Left renal cortex interstitium (tissue), 4 donors: Measurements from ENCODE around the gene CNGB1. TPM values are rescaled to one million over a fixed set of nuclear protein-coding genes. Genes with fewer than 3 reads are reported as not detected.
A peak's percentile ranks its signal among the peaks of the same experiment; 100 is the strongest.
"Not testable (repeated sequence)": the region's sequence is repeated elsewhere in the genome, so short reads cannot be mapped to it uniquely, and the experiment has no call there.

Experiments used
- DNase-seq, 4 donors: peaks; one replicate each; pipeline ENCODE4 v3.0.0-alpha.2; 2013; ENCODE audit warnings: low read depth in 4 of 4, low spot score in 2 of 4, missing footprints in 1 of 4
- polyA plus RNA-seq, 4 donors: library from polyadenylated mRNA; unstranded; fragments of 120-200 nt; gene quantifications; one replicate each; pipeline ENCODE4 v1.2.1, GENCODE V29; 2013; ENCODE audit not compliant: insufficient read length in 4 of 4

The CNGB1 gene
- polyA plus RNA-seq: under 1 TPM in 2 of 4 donors, not detected in 2; 0.03 to 0.08 TPM

GRCh38 chr16:57970970-57971369 is at the start of gene CNGB1:
Gene CNGB1 (minus strand): TSS chr16:57971128. CDS start chr16:57967286, 3,842 bp downstream.
- no peak for DNase-seq

- no peak for DNase-seq
Observed at GRCh38 chr16:58019866-58020538, 49.1 kb upstream of the CNGB1 start.

- DNase-seq: no peak
Observed at GRCh38 chr16:58018803-58019202, 47.9 kb upstream of the CNGB1 start.

- no peak for DNase-seq
Observed at GRCh38 chr16:58016840-58017446, 46.0 kb upstream of the CNGB1 start.

- DNase-seq: no peak
Observed at GRCh38 chr16:58013201-58013956, 42.5 kb upstream of the CNGB1 start.

- DNase-seq: no peak
Observed at GRCh38 chr16:58012481-58012880, 41.6 kb upstream of the CNGB1 start.

GRCh38 chr16:58011652-58012051 is 40.7 kb upstream of the CNGB1 start:
- DNase-seq: no peak

- DNase-seq: no peak
Observed at GRCh38 chr16:58010886-58011285, 40.0 kb upstream of the CNGB1 start.

GRCh38 chr16:58009856-58010416 is 39.0 kb upstream of the CNGB1 start:
- no peak for DNase-seq

GRCh38 chr16:58004736-58005135 is 33.8 kb upstream of the CNGB1 start:
- DNase-seq: not testable (repeated sequence)

- DNase-seq: no peak
Observed at GRCh38 chr16:58002936-58003335, 32.0 kb upstream of the CNGB1 start.

GRCh38 chr16:58002416-58002800 is 31.5 kb upstream of the CNGB1 start:
- DNase-seq: no peak

- DNase-seq: no peak
Observed at GRCh38 chr16:58001781-58002415, 31.0 kb upstream of the CNGB1 start.

GRCh38 chr16:58000706-58001676 is 30.1 kb upstream of the CNGB1 start, which contains the start of gene USB1:
Gene USB1 (plus strand): TSS chr16:58001407. CDS start chr16:58001484, 77 bp downstream.
- peak in 2 of 4 donors; percentile 55 to 78 for DNase-seq

- no peak for DNase-seq
Observed at GRCh38 chr16:57999971-58000705, 29.2 kb upstream of the CNGB1 start, which contains the start of gene ZNF319. Gene ZNF319 (minus strand): TSS chr16:58000672. CDS start chr16:57998265, 2,407 bp downstream.

GRCh38 chr16:57999366-57999970 is 28.5 kb upstream of the CNGB1 start:
- no peak for DNase-seq

GRCh38 chr16:57998992-57999365 is 28.1 kb upstream of the CNGB1 start:
- DNase-seq: no peak

GRCh38 chr16:57998486-57998885 is 27.6 kb upstream of the CNGB1 start:
- no peak for DNase-seq
